ENCODE results near the gene HYI. TPM values are rescaled to one million over a fixed set of nuclear protein-coding genes. Genes with fewer than 3 reads are reported as not detected.

The HYI gene
- total RNA-seq, 4 donors from 2014 or later = 7.4 to 13.4 (median 10.7) TPM

DNA sequence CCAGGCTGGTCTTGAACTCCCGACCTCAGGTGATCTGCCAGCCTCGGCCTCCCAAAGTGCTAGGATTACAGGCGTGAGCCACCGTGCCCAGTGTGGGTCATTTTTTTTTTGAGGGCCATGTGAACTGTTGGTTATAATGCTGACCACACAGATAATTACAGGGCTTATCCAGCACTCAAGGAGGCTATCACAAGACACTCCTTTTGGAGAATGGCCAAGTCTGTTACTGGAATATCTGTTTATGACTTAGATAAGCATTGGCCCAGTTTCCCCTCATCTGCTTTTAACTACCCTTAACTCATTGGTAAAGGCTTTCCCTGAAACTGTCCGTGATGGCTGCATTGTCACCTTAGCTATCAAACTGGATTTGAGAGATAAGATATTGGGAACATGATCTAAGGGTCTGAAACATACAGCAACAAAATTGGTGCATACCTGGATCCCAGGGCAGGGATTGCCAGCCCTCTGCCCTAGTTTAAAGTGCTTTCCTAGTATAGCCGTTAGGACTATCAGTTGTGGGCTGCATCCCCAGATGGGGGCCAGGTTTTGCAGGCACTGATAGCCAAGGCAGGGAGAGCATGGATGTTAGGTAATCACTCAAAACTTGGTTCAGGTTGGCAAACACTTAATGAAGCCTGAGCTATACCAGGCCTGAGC, 48.4 kb downstream of the HYI start:
- Histone ChIP-seq H3K27ac (no peak overlapping the region), H3K4me1 (no peaks in the 10 kb centered on the region), H3K36me3 (peaks cover 0 to 72% of the 10 kb centered on the region in 2 donors), H3K27me3 (no peaks in the 10 kb centered on the region), H3K4me3 (no peak overlapping the region), H3K9me3 (no peaks in the 10 kb centered on the region)
- no peak for TF ChIP-seq POLR2A (IDR thresholded peaks at IDR 0.05)
- TF ChIP-seq, protein P1, sequence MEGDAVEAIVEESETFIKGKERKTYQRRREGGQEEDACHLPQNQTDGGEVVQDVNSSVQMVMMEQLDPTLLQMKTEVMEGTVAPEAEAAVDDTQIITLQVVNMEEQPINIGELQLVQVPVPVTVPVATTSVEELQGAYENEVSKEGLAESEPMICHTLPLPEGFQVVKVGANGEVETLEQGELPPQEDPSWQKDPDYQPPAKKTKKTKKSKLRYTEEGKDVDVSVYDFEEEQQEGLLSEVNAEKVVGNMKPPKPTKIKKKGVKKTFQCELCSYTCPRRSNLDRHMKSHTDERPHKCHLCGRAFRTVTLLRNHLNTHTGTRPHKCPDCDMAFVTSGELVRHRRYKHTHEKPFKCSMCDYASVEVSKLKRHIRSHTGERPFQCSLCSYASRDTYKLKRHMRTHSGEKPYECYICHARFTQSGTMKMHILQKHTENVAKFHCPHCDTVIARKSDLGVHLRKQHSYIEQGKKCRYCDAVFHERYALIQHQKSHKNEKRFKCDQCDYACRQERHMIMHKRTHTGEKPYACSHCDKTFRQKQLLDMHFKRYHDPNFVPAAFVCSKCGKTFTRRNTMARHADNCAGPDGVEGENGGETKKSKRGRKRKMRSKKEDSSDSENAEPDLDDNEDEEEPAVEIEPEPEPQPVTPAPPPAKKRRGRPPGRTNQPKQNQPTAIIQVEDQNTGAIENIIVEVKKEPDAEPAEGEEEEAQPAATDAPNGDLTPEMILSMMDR (IDR thresholded peaks at IDR 0.05 in 4 of 5, conservative IDR thresholded peaks at IDR 0.05 in 1 of 5) = no peak
- intact Hi-C loops (cut with DNase I; ENCODE audit: low total_unique reads) (no loop called here), in situ Hi-C loops (cut with MboI; ENCODE audit: low sequenced_read_pairs in 4 of 4) (no loop called here)
- ATAC-seq (no peak), DNase-seq (no peak)

DNA sequence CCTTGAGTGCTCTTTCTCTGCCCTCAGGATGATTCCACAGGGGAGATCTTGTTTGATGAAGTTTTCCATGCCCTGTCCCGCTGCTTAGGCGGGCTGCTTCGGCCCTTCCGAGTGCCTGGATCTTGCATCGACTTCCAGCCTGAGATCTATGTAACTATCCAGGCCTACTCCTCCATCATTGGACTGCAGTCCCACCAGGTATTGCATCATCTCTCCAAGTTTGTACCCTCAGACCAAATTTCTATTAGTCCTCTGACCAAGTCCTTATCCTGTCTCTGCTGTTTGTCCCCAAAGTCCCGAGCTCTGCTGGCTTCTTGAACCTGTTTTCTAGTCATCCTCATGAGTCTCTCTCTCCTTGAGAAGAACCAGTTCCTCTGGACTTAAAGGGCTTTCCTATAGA, 49.4 kb downstream of the HYI start:
- DNase-seq (no peak), ATAC-seq (no peak)
- H3K27me3 ChIP-seq = no peaks in the 10 kb centered on the region
- H3K9me3 ChIP-seq = no peaks in the 10 kb centered on the region
- no peak overlapping the region for H3K4me3 ChIP-seq
- in situ Hi-C loops (cut with MboI; ENCODE audit: low sequenced_read_pairs in 4 of 4) = no loop called here
- TF ChIP-seq, protein P1 (IDR thresholded peaks at IDR 0.05 in 4 of 5, conservative IDR thresholded peaks at IDR 0.05 in 1 of 5) = no peak
- TF ChIP-seq POLR2A (IDR thresholded peaks at IDR 0.05) = no peak
- intact Hi-C loops (cut with DNase I; ENCODE audit: low total_unique reads) = no loop called here
- H3K36me3 ChIP-seq = peaks cover 0 to 66% of the 10 kb centered on the region in 2 donors
- H3K27ac ChIP-seq = no peak overlapping the region
- no peaks in the 10 kb centered on the region for H3K4me1 ChIP-seq

DNA sequence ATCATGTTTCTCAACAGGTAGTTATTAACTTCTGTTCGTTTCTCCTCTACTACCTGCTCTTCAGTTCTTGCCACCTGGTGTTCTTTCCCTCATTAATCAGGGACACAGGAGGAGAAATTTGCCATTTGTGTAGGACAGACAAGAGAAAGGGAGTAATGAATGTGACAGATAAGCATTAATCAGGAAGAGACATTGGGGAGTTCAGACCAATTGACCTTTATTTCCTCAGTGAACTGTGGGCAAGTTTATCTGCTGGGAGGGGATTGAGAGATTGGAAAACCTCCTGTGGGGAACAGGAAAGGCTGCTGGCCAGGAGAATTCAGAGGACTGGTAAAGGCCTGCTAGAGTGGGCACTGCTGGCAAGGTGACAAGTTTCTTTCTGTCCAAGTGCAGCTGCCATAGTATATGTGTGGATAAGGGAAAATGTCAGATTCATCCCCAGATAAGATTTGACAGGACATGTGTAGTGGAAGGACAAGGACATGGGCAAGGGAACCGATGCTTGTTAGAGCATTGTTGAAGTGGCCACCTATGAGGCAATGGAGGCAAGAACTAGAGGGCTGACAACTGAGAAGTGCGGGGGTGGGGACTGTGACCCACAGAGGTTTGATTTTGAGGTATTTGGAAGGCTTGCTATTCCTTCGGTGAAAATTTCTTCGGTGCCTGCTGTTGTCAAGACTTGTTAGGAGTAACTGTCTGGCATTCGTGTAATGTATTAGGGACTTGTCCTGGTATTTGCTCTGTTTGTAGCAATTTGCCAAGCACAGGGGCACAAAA, 51.5 kb downstream of the HYI start:
- Histone ChIP-seq H3K36me3 (peaks cover 0 to 45% of the 10 kb centered on the region in 2 donors), H3K4me1 (no peaks in the 10 kb centered on the region), H3K27ac (no peak overlapping the region), H3K27me3 (no peaks in the 10 kb centered on the region), H3K4me3 (no peak overlapping the region), H3K9me3 (no peaks in the 10 kb centered on the region)
- ATAC-seq (no peak), DNase-seq (no peak)
- intact Hi-C loops (cut with DNase I; ENCODE audit: low total_unique reads) (no loop called here), in situ Hi-C loops (cut with MboI; ENCODE audit: low sequenced_read_pairs in 4 of 4) (no loop called here)
- TF ChIP-seq POLR2A (IDR thresholded peaks at IDR 0.05) = no peak
- TF ChIP-seq, protein P1 (IDR thresholded peaks at IDR 0.05 in 4 of 5, conservative IDR thresholded peaks at IDR 0.05 in 1 of 5) = no peak

Small RNA genes lying within 50 kb of the gene (microRNA-seq; reads per million reads assigned to microRNA genes)
- 0.85 to 1.2 reads per million in 2 donors for gene MIR6735 (ENCODE audit: borderline replicate concordance in 2 of 2)

Other genes starting within 250 kb of the HYI start
- gene TMEM125, start 183.9 kb downstream of the HYI start, total RNA-seq = not detected
- under 1 TPM in 1 of 4 donors, not detected in 3; 0.27 TPM for gene C1orf210, start 168.3 kb downstream of the HYI start, total RNA-seq
- gene TIE1, start 152.9 kb downstream of the HYI start, total RNA-seq = 10 to 100 TPM; 15.9 to 27.9 (median 20.7) TPM
- not detected for gene MPL, start 116.1 kb downstream of the HYI start, total RNA-seq
- 1 to 10 TPM in 1 of 4 donors, under 1 TPM in 3; 0.46 to 2.4 (median 0.76) TPM for gene CDC20, start 95.0 kb downstream of the HYI start, total RNA-seq
- gene ELOVL1, start 85.9 kb downstream of the HYI start, total RNA-seq = 10 to 100 TPM; 19.6 to 26.7 (median 21.4) TPM
- gene MED8, start 64.1 kb downstream of the HYI start, total RNA-seq = 10 to 100 TPM; 14.9 to 30.8 (median 23.8) TPM
- gene SZT2, start 64.0 kb downstream of the HYI start, total RNA-seq = 10 to 100 TPM; 15.9 to 20.9 (median 17.9) TPM
- gene PTPRF, start 77.0 kb upstream of the HYI start, total RNA-seq = 1 to 10 TPM; 1.8 to 2.6 (median 2.5) TPM
- gene KDM4A, start 196.2 kb upstream of the HYI start, total RNA-seq = 10 to 100 TPM in 3 of 4 donors, 1 to 10 TPM in 1; 8.1 to 19.9 (median 13.4) TPM